ENCODE measurements around the gene AGPAT3.

- TF ChIP-seq CTCF (IDR thresholded peaks at IDR 0.05) (no peak), POLR2A (IDR thresholded peaks at IDR 0.05) (no peak)
Measured at GRCh38 chr21:43930848-43931375, 65.9 kb downstream of the AGPAT3 start.
